Stimulated activated CD4-positive, alpha-beta T cell treated with anti-CD3 and anti-CD28 coated beads, Interleukin-1b, Interleukin-23, amount 100 ng/mL, for 24 hours (primary cell): ENCODE results near the gene RNU7-1.

Experiments
- DNase-seq, 4 experiments: peaks; one replicate each; pipeline ENCODE4 v3.0.0-alpha.2; 2020; ENCODE audit warnings: low read depth in 4 of 4, low spot score in 1 of 4

The RNU7-1 gene

GRCh38 chr12:6952121-6952862, 8.7 kb downstream of the RNU7-1 start:
- DNase-seq = no peak

DNA sequence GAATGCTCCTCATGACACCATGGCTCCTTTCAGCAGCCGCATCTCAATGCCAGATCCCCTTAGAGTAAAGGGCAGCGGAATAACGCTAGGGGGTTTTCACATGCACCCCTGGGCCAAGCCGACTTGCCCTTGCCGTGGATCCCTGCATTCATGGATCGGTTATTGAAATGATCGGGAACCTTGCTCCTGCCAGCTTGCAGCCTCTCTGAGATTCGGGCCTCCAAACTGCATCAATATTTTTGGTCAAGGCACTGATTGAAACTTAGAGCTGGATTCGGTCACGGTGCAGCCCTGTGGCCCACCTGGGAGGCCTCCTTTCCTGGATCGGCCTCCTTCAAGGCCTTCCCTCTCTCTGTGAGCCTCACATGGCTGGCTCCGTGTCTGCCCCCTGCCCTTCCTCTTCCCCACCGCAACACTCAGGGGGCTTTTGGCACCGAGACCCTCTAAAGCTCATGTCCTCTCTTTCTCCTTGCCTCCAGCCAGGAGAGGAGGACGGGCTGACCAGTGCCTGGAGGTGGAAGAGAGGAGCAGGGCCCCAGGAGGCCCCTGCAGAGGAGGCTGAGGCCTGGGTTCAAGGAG, 9.3 kb downstream of the RNU7-1 start:
- no peak for DNase-seq

DNA sequence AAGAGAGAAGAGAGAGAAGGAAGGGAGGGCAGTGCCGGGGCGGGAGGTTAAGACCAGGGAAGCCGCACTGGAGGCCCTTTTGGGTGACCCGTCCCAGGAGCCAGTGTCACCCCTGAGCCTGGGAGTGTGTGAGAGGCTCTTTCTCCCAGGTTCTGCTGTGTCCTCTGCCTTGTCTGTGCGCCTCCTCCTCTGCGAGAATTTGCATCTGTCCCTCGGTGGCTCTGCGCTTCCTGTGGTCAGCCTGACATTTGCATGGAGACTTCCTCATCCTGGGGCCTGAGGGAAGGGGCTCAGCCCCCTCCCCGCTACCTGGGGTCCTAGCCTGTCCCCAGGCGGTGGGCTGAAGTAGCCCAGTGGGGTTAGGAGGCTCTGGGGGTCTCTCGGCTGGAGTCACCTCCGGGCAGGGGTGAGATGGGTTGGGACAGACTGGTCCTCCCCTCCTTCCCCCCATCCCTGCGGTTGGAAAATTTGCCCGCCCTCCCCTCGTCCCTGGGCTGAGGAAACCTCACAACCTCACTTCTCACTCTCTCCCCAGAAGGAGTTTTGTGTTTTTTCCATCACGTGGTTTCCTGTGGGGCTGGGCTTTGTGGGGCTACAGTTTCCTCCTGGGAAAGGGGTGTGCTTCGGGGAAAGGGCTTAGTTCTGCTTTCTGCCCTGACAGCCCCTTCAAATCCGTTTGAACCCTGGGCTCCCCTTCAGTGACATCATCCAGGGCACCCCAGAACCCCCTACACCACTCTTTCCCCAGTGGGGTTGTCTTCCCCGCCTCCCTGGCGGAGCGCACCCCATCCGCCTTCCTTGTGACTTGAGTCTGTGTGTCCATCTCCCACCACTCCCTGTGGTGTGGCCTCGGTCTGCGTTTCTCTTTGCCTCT, 10.1 kb downstream of the RNU7-1 start:
- DNase-seq = peak in 2 of 4 experiments; percentile 67 to 78

- no peak for DNase-seq
Measured at GRCh38 chr12:6954316-6955107, 10.9 kb downstream of the RNU7-1 start.

DNA sequence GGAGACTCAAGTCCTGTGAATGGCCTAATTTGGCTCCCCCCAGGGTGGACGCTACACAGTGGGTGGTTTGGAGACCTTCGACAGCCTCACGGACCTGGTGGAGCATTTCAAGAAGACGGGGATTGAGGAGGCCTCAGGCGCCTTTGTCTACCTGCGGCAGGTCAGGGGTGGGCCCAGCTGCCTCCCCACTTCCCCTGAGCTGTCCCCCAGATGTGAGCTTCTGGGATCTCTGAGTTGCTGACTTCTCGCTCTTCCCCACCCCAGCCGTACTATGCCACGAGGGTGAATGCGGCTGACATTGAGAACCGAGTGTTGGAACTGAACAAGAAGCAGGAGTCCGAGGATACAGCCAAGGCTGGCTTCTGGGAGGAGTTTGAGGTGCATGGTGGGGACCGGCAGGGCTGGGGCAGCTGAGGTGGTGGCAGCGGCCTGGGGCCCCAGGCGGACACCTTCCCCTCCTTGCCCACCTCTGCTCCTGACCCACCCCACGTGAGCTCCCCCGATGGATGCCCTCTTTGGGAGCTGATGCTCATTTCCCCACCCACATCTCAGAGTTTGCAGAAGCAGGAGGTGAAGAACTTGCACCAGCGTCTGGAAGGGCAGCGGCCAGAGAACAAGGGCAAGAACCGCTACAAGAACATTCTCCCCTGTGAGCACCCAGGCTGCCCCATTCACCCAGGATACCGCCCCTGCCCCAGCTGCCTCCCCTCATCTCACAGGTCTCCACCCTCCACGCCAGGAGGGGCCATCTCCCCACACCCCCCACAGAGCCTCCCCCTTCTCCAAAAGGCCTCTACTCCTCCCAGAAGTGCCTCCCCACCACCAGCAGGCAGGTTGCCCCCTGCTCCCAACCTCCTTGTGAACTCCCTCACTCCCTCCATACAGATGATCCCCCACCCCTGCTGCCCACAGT, 11.7 kb downstream of the RNU7-1 start:
- DNase-seq = no peak

GRCh38 chr12:6956021-6956727, 12.6 kb downstream of the RNU7-1 start:
- no peak for DNase-seq

GRCh38 chr12:6957151-6957701, 13.6 kb downstream of the RNU7-1 start:
- no peak for DNase-seq

DNA sequence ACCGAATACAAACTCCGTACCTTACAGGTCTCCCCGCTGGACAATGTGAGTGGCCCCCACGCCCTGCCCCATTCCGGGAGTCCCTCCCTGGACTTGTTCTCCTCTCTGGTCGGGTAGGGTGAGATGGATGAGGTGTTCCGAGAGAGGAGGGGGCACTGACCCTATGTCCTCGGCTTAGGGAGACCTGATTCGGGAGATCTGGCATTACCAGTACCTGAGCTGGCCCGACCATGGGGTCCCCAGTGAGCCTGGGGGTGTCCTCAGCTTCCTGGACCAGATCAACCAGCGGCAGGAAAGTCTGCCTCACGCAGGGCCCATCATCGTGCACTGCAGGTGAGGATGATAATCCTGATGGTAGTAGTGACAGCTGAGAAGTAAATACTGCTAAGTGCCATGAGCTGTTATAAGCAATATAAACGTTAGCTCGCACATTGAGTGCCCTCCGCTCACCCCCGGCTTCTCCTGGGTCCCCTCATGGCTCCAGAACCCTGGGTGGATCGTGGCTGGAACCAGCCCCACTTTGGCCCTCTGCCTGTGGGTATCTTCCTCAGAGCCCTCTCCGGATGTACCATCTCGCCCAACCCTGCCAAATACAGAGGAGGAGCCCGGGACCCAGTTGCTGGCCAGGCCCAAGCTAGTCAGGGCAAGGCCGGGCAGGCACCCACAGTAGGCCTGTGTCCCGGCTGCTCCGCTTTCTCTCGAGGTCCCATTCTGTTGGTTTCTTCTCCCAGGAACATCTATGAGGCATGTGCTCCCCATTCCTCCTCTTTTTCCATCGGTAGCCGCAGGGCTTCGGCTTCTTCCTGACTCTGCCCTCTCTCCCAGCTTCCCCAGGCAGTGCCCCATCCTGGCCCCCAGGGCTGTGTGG, 14.4 kb downstream of the RNU7-1 start:
- DNase-seq = no peak

- DNase-seq = no peak
Measured at GRCh38 chr12:6958609-6959057, 15.0 kb downstream of the RNU7-1 start.

GRCh38 chr12:6959058-6959804, 15.6 kb downstream of the RNU7-1 start:
- DNase-seq = peak in 1 of 4 experiments; percentile 59

DNA sequence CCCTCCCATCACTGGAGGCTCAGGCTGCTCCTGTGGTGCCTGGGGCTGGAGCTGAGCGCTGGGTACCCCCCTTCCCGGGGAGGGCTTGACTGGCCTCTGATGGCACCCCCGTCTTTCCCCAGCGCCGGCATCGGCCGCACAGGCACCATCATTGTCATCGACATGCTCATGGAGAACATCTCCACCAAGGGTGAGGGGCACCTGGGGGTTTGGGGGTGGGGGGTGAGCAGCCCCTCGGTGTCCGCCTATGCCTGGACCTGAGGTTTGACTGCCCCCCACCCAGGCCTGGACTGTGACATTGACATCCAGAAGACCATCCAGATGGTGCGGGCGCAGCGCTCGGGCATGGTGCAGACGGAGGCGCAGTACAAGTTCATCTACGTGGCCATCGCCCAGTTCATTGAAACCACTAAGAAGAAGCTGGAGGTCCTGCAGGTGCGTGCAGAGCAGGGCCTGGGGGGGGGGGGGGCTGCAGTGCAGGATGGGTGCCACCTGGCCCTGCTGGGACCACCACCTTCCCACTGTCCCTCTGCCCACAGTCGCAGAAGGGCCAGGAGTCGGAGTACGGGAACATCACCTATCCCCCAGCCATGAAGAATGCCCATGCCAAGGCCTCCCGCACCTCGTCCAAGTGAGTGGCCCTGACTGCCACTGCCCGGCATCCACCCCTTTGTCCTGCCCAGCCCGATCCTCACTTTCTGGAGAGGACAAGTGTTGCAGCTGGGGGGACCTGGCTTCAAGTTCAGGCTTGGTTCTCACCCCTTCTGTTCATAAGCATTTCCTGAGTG, 16.4 kb downstream of the RNU7-1 start:
- no peak for DNase-seq

DNA sequence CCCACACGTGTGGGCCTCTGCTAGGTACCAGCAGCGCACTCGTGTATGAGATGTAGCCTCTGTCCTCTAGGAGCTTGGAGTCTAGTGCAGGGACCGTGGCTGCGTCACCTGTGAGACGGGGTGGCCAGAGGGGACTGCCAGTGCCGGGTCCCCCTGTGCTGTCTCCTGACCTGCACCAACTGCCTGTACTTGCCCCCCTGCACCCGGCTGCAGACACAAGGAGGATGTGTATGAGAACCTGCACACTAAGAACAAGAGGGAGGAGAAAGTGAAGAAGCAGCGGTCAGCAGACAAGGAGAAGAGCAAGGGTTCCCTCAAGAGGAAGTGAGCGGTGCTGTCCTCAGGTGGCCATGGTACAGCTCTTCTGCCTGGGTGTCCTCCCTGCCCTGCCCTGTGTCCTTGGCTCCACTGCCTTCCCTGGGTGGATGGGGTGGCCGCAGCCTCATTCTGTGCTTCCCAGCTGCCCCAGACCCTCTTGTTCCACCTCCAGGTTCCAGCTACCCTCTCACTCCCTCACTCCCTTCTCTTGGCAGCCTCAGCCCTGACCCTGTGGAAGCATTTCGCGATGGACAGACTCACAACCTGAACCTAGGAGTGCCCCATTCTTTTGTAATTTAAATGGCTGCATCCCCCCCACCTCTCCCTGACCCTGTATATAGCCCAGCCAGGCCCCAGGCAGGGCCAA, 17.1 kb downstream of the RNU7-1 start:
- no peak for DNase-seq

DNA sequence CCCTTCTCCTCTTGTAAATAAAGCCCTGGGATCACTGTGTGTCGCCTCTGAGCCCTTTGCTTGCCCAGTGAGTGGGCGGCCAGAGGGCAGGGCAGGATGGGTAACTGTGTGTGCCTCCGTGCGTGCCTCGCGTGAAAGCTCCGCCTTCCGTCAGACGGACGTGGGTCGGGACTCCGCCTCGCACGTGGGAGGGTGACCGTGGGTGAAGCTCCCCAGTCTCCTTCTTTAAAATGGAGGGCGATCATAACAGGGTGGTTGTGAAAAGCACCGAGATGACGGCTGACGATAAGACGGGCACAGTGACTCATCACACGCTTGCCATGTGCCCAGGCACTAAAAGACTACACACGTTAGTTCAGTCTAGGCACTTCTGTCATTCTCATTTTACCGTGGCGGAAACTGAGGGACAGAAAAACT, 17.7 kb downstream of the RNU7-1 start:
- peak; percentile 74 to 94 (median 86) for DNase-seq

- DNase-seq = peak in 1 of 4 experiments; percentile 54
Measured at GRCh38 chr12:6961695-6962284, 18.2 kb downstream of the RNU7-1 start.

DNA sequence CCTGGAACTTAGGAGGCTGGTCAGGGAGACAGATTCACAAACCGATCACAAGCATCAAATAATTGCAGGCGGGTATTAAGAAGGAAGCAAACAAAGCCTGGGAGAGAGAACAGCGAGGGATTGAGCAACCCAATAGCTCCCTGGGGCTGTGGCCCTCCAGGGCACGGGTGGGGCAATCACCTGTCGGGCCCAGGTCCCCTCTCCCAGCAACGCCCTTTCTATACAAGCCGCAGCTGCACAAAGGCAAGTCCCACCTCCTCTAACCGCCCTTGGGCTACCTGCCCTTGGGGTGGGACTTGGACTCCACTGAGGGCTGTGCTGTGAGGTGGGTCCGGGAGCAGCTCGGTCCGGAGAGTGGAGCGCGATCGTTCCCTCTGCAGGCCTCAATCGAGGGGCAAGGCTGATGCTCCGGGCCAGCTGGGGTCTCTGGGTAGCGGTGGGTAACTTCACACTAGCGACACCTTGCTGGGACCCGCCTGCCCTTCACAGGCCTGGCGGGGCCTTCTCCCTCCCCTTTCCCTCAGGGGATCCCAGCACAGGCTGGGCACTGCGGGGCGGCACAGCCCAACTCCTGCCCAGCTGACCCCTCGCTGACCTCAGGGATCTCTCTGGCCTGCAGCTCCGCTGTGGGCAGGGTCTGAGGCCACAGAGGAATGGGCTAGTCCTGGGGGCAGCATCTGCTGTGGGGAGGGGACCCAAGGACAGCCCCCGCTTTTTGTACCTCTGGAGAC, 18.8 kb downstream of the RNU7-1 start:
- no peak for DNase-seq
